Uterus (tissue), 2 donors: ENCODE measurements around the gene CALHM6.

ENCODE experiments used
- POLR2A ChIP-seq, 2 donors: fragments of 450-650 bp; IDR thresholded peaks; one replicate each; pipeline ENCODE4 v1.6.1; 2016; ENCODE audit warnings: antibody characterized with exemption in 2 of 2, mild to moderate bottlenecking in 1 of 2, moderate library complexity in 1 of 2
- TF ChIP-seq, protein P1 (sequence below), 4 experiments: fragments of 200-600 bp in 2 of 4; fragments of 450-650 bp in 2 of 4; sonication (generic) in 2 of 4; IDR thresholded peaks; one replicate each; pipeline ENCODE4 v1.5.1; 2016 to 2019; ENCODE audit warnings: antibody characterized with exemption in 4 of 4, mild to moderate bottlenecking in 2 of 4, moderate library complexity in 1 of 4

DNA sequence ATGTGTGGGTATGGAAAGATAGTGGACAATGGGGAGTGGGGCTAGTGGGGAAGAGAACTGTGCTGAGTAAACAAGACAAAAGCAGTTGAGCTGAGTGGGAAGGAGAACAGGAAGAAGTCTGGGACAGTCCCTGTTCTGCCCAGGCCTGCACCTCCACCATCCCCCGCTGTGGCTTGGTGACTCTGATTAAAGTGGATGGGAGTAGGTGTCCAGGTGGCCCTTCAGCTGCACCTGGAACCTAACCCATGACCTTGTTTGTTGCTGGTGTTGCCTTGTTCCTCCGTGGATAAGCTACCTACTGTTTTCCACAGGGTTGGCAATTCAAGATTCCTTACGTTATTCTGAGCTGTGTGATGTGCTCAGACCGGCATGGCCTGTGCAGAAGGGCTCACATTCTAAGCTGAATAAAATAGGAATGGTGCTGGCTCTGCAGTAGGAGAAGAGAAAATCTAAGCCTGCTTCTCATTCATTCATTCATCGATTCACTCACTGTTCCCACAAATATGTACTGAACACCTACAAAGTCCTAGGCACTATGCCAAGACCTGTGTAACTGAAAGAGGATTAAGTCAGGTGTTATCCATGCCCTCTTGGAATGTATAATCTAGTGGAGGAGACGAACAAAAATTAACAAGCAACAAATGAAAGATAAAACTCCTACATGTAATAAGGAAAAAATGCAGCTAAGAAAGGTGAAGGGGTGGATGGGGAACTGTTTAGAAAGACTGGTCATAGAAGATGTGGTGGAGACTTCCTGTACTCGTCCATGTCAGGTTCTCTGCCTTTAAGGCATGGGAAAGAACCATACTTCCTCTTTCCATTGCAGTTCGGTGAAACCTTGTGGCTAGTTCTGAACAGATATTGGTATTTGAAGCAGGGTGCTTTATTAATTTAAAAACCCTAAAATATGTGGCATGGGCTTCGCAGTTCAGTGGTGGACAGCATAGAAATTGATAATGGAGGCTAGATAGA, 10.1 kb upstream of the CALHM6 start:
- no peak for TF ChIP-seq POLR2A (IDR thresholded peaks at IDR 0.05)
- TF ChIP-seq, protein P1, sequence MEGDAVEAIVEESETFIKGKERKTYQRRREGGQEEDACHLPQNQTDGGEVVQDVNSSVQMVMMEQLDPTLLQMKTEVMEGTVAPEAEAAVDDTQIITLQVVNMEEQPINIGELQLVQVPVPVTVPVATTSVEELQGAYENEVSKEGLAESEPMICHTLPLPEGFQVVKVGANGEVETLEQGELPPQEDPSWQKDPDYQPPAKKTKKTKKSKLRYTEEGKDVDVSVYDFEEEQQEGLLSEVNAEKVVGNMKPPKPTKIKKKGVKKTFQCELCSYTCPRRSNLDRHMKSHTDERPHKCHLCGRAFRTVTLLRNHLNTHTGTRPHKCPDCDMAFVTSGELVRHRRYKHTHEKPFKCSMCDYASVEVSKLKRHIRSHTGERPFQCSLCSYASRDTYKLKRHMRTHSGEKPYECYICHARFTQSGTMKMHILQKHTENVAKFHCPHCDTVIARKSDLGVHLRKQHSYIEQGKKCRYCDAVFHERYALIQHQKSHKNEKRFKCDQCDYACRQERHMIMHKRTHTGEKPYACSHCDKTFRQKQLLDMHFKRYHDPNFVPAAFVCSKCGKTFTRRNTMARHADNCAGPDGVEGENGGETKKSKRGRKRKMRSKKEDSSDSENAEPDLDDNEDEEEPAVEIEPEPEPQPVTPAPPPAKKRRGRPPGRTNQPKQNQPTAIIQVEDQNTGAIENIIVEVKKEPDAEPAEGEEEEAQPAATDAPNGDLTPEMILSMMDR (IDR thresholded peaks at IDR 0.05), result no peak
